Smooth muscle cell (in vitro differentiated cells): Measurements from ENCODE around the gene PMIS2. TPM values are rescaled to one million over a fixed set of nuclear protein-coding genes. Genes with fewer than 3 reads are reported as not detected.

Experiments used
- DNase-seq: peaks from one replicate; lab custom pipeline; 2025; ENCODE audit not compliant: unreplicated experiment; lab: John Stamatoyannopoulos, UW
- H2AFZ ChIP-seq: fragments of 200-600 bp; sonication (generic); 2 replicates; pipeline ENCODE4 v1.6.0; 2016; ENCODE audit warnings: antibody characterized with exemption, low read depth, mild to moderate bottlenecking
- H3F3A ChIP-seq: fragments of 200-600 bp; sonication (generic); 2 replicates; pipeline ENCODE4 v1.6.0; 2017; ENCODE audit warnings: antibody characterized with exemption, low read depth
- H3K27ac ChIP-seq: fragments of 200-600 bp; sonication (generic); 2 replicates; pipeline ENCODE4 v1.5.1; 2016; ENCODE audit warnings: low read depth, mild to moderate bottlenecking
- H3K27me3 ChIP-seq: fragments of 200-600 bp; sonication (generic); 2 replicates; pipeline ENCODE4 v1.6.1; 2016; ENCODE audit warnings: low read depth, mild to moderate bottlenecking
- H3K36me3 ChIP-seq: fragments of 200-600 bp; sonication (generic); 2 replicates; pipeline ENCODE4 v1.5.1; 2016; ENCODE audit warnings: low read depth
- H3K4me1 ChIP-seq: fragments of 200-600 bp; sonication (generic); 2 replicates; pipeline ENCODE4 v1.5.1; 2016; ENCODE audit warnings: low read depth
- H3K4me2 ChIP-seq: fragments of 200-600 bp; sonication (generic); 2 replicates; pipeline ENCODE4 v1.6.0; 2016; ENCODE audit warnings: mild to moderate bottlenecking
- H3K4me3 ChIP-seq: fragments of 200-600 bp; sonication (generic); 2 replicates; pipeline ENCODE4 v1.5.1; 2016; ENCODE audit warnings: mild to moderate bottlenecking
- H3K79me2 ChIP-seq: fragments of 200-600 bp; sonication (generic); 2 replicates; pipeline ENCODE4 v1.6.0; 2016; ENCODE audit warnings: low read depth, mild to moderate bottlenecking
- H3K9ac ChIP-seq: fragments of 200-600 bp; sonication (generic); 2 replicates; pipeline ENCODE4 v1.6.0; 2016; ENCODE audit warnings: low read depth
- H3K9me3 ChIP-seq: fragments of 200-600 bp; sonication (generic); replicated peaks from 2 replicates; pipeline ENCODE4 v1.5.1; 2016; ENCODE audit warnings: low read depth
- H4K20me1 ChIP-seq: fragments of 200-600 bp; sonication (generic); 2 replicates; pipeline ENCODE4 v1.6.0; 2016; ENCODE audit warnings: low read depth
- WGBS: methylation state at CpG from one replicate; pipeline ENCODE4 v1.1.7; 2016; ENCODE audit warnings: low lambda C conversion rate; 5-methylcytosine and 5-hydroxymethylcytosine counted together
- polyA plus RNA-seq: library from polyadenylated mRNA; unstranded; fragments of >200 nt; fragmentation: Nextera tagmentation; extraction: Ambion mirVana; gene quantifications from 2 replicates; pipeline ENCODE4 v1.2.1, GENCODE V29; 2016
- total RNA-seq: library from RNA; depleted of rRNA; stranded (reverse); fragments of >200 nt; gene quantifications from 2 replicates; pipeline ENCODE4 v1.2.3, GENCODE V29; 2014
- TF ChIP-seq, protein P1 (sequence below): fragments of 200-600 bp; sonication (generic); IDR thresholded peaks from 2 replicates; pipeline ENCODE4 v1.5.1; 2017; ENCODE audit warnings: borderline replicate concordance, mild to moderate bottlenecking, antibody characterized with exemption; ENCODE audit not compliant: insufficient read depth, poor library complexity, severe bottlenecking

PMIS2 gene
- total and polyA plus RNA-seq, 2 experiments from 2014 or later, result not detected

GRCh38 chr19:35577918-35578317, 8.1 kb upstream of the PMIS2 start:
- Histone ChIP-seq H3K4me1 (no peaks in the 10 kb centered on the region), H3K79me2 (no peaks in the 10 kb centered on the region), H3K4me3 (no peak overlapping the region), H3K27me3 (no peaks in the 10 kb centered on the region), H4K20me1 (no peaks in the 10 kb centered on the region), H3K27ac (no peak overlapping the region), H2AFZ (no peak overlapping the region), H3K9ac (no peak overlapping the region), H3K9me3 (no peaks in the 10 kb centered on the region), H3K36me3 (no peaks in the 10 kb centered on the region), H3K4me2 (no peak overlapping the region), H3F3A (no peaks in the 10 kb centered on the region)
- no peak for DNase-seq
- TF ChIP-seq, protein P1, sequence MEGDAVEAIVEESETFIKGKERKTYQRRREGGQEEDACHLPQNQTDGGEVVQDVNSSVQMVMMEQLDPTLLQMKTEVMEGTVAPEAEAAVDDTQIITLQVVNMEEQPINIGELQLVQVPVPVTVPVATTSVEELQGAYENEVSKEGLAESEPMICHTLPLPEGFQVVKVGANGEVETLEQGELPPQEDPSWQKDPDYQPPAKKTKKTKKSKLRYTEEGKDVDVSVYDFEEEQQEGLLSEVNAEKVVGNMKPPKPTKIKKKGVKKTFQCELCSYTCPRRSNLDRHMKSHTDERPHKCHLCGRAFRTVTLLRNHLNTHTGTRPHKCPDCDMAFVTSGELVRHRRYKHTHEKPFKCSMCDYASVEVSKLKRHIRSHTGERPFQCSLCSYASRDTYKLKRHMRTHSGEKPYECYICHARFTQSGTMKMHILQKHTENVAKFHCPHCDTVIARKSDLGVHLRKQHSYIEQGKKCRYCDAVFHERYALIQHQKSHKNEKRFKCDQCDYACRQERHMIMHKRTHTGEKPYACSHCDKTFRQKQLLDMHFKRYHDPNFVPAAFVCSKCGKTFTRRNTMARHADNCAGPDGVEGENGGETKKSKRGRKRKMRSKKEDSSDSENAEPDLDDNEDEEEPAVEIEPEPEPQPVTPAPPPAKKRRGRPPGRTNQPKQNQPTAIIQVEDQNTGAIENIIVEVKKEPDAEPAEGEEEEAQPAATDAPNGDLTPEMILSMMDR, result no peak
- 57% methylated on average over 1 of the region's 1 CpG for WGBS

DNA sequence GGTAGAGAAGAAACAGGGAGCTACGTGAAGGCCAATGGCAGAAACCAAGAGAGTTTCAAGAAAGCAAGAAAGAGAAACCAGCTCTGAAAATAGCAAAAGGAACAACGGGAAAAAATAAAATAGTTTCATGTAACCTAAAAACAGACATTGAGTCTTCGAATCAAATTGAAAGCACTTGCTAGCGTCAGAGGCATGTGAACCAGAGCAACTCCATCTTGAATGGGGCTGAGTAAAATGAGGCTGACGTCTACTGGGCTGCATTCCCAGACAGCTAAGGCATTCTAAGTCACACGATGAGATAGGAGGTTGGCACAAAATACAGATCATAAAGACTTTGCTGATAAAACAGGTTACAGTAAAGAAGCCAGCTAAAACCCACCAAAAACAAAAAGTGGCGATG, 7.3 kb upstream of the PMIS2 start:
- no peaks in the 10 kb centered on the region for H3K27me3 ChIP-seq
- no peak overlapping the region for H3K9ac ChIP-seq
- 80% methylated on average over 7 of the region's 7 CpGs for WGBS
- no peaks in the 10 kb centered on the region for H3K79me2 ChIP-seq
- H3K27ac ChIP-seq, result no peak overlapping the region
- H3F3A ChIP-seq, result no peaks in the 10 kb centered on the region
- no peak overlapping the region for H2AFZ ChIP-seq
- DNase-seq, result no peak
- H3K9me3 ChIP-seq, result no peaks in the 10 kb centered on the region
- H3K4me1 ChIP-seq, result no peaks in the 10 kb centered on the region
- H3K36me3 ChIP-seq, result no peaks in the 10 kb centered on the region
- H4K20me1 ChIP-seq, result no peaks in the 10 kb centered on the region
- H3K4me2 ChIP-seq, result no peak overlapping the region
- TF ChIP-seq, protein P1, result no peak
- no peak overlapping the region for H3K4me3 ChIP-seq

DNA sequence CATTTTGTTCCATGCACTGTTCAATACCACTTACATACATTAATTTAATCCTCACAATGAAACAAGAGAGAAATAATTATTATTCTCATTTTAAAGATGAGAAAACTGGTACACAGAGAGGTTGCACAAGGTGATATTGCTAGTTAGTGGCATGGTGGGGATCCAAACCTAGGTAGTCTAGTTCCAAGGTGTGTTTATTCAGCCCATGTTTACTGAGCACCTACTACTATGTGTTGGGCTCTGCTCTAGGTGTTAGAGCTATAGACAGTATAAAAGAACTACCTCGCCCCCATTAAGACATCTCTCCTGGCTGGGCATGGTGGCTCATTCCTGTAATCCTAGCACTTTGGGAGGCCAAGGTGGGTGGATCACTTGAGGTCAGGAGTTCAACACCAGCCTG, 3.2 kb upstream of the PMIS2 start:
- Histone ChIP-seq H4K20me1 (no peaks in the 10 kb centered on the region), H3K4me1 (no peaks in the 10 kb centered on the region), H3K36me3 (no peaks in the 10 kb centered on the region), H3K4me2 (no peak overlapping the region), H3K9me3 (no peaks in the 10 kb centered on the region), H3K9ac (no peak overlapping the region), H3K4me3 (no peak overlapping the region), H3F3A (no peaks in the 10 kb centered on the region), H3K27me3 (peaks cover 6% of the 10 kb centered on the region), H3K79me2 (no peaks in the 10 kb centered on the region), H3K27ac (no peak overlapping the region), H2AFZ (no peak overlapping the region)
- WGBS, result 95% methylated on average over 1 of the region's 1 CpG
- TF ChIP-seq, protein P1, result no peak
- DNase-seq, result no peak

DNA sequence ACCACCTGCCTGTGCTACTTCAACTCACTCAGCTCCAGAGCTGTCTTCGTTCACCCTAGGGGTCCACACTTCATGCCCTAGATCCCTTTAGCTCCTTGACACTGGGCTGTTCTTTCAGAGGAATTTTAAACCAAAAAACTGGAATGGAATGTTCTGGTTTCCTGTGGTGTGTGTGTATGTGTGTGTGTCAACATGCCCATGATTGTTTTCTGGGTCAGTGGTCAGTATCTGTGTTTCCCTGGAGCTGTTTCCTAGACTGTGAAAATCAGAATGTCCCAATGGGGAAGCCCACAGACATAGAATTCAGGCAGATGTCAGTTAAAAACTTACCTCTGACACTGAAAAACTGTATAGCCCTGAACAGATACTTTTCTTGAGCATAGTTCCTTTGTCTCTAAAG, 1.3 kb downstream of the PMIS2 start:
- WGBS, result 49% methylated on average over 1 of the region's 1 CpG
- no peak overlapping the region for H3K27ac ChIP-seq

More for the DNA sequence above, 1.3 kb downstream of the PMIS2 start:
- Histone ChIP-seq H3K4me3 (no peak overlapping the region), H3K36me3 (no peaks in the 10 kb centered on the region), H4K20me1 (no peaks in the 10 kb centered on the region), H3K4me1 (no peaks in the 10 kb centered on the region), H3K9me3 (no peaks in the 10 kb centered on the region), H3K27me3 (peaks cover 6% of the 10 kb centered on the region), H3K4me2 (no peak overlapping the region), H3K79me2 (no peaks in the 10 kb centered on the region), H3F3A (no peaks in the 10 kb centered on the region), H3K9ac (no peak overlapping the region), H2AFZ (no peak overlapping the region)
- TF ChIP-seq, protein P1, result no peak
- no peak for DNase-seq
